HepG2 (cell line): ENCODE measurements around the gene NCOA6. TPM values are rescaled to one million over a fixed set of nuclear protein-coding genes. Genes with fewer than 3 reads are reported as not detected.

Experiments
- CHD2 ChIP-seq: IDR thresholded peaks from 2 replicates; pipeline ENCODE4 v1.6.1; 2011; ENCODE audit warnings: low read depth, low read length, improper control_type of control experiment
- HDAC6 ChIP-seq: fragments of 200-600 bp; sonication (generic); IDR thresholded peaks from 2 replicates; pipeline ENCODE4 v1.7.0; 2017; ENCODE audit warnings: mild to moderate bottlenecking, antibody characterized with exemption, low read length, low read depth
- MED13 ChIP-seq: sonication (generic); formaldehyde crosslinking; IDR thresholded peaks from 2 replicates; pipeline ENCODE4 v1.5.0; 2020; ENCODE audit warnings: missing genetic modification reagents
- PCBP2 ChIP-seq: fragments of 200-400 bp; formaldehyde crosslinking; optimal IDR thresholded peaks from 2 replicates; pipeline ENCODE3; 2018; ENCODE audit warnings: low read length, low read depth; ENCODE audit not compliant: poor library complexity, severe bottlenecking
- PITX1 ChIP-seq: sonication (generic); formaldehyde crosslinking; IDR thresholded peaks from 2 replicates; pipeline ENCODE4 v1.5.1; 2020; ENCODE audit warnings: mild to moderate bottlenecking, missing genetic modification reagents
- PPARG ChIP-seq: conservative IDR thresholded peaks from 2 replicates; pipeline ENCODE4 v1.6.1; 2016; ENCODE audit warnings: missing biosample characterization, missing genetic modification reagents
- RFXANK ChIP-seq: IDR thresholded peaks from 2 replicates; pipeline ENCODE4 v1.6.1; 2016
- SMYD3 ChIP-seq: sonication (generic); formaldehyde crosslinking; IDR thresholded peaks from 2 replicates; pipeline ENCODE4 v1.8.1; 2023; ENCODE audit warnings: mild to moderate bottlenecking, missing genetic modification reagents
- TEAD3 ChIP-seq: optimal IDR thresholded peaks from 2 replicates; pipeline ENCODE3; 2016; ENCODE audit warnings: borderline replicate concordance
- TOE1 ChIP-seq: sonication (generic); formaldehyde crosslinking; IDR thresholded peaks from 2 replicates; pipeline ENCODE4 v1.4.0; 2020; ENCODE audit warnings: mild to moderate bottlenecking, missing genetic modification reagents
- WIZ ChIP-seq: sonication (generic); formaldehyde crosslinking; IDR thresholded peaks from 2 replicates; pipeline ENCODE4 v1.5.1; 2020; ENCODE audit warnings: mild to moderate bottlenecking, missing genetic modification reagents
- ZFP36L1 ChIP-seq: sonication (generic); formaldehyde crosslinking; IDR thresholded peaks from 2 replicates; pipeline ENCODE4 v1.8.0; 2022; ENCODE audit warnings: mild to moderate bottlenecking, missing genetic modification reagents, moderate library complexity
- ZNF230 ChIP-seq: sonication (generic); formaldehyde crosslinking; IDR thresholded peaks from 2 replicates; pipeline ENCODE4 v1.4.0; 2020; ENCODE audit warnings: mild to moderate bottlenecking, missing genetic modification reagents
- ZNF280D ChIP-seq: sonication (generic); formaldehyde crosslinking; IDR thresholded peaks from 2 replicates; pipeline ENCODE4 v1.5.1; 2020; ENCODE audit warnings: mild to moderate bottlenecking, missing genetic modification reagents
- ZNF615 ChIP-seq: sonication (generic); formaldehyde crosslinking; IDR thresholded peaks from 2 replicates; pipeline ENCODE4 v1.5.0; 2020; ENCODE audit warnings: mild to moderate bottlenecking, missing genetic modification reagents, borderline replicate concordance
- ZNF816 ChIP-seq: sonication (generic); formaldehyde crosslinking; IDR thresholded peaks from 2 replicates; pipeline ENCODE4 v1.8.0; 2022; ENCODE audit warnings: missing genetic modification reagents, mild to moderate bottlenecking, borderline replicate concordance
- ZSCAN9 ChIP-seq: IDR thresholded peaks from 2 replicates; pipeline ENCODE4 v1.6.1; 2016; ENCODE audit warnings: borderline replicate concordance
- ZZZ3 ChIP-seq: sonication (generic); formaldehyde crosslinking; IDR thresholded peaks from 2 replicates; pipeline ENCODE4 v1.4.0; 2020; ENCODE audit warnings: missing genetic modification reagents, mild to moderate bottlenecking, borderline replicate concordance
- polyA plus RNA-seq, 8 experiments: library from polyadenylated mRNA; depleted of rRNA in 3 of 8; stranded (reverse) in 7 of 8; unstranded in 1 of 8; fragments of >200 nt; fragmentation: Illumina TruSeq in 4 of 8; extraction: Trizol in 4 of 8; gene quantifications; 2 replicates each; pipeline versions ENCODE4 v1.2.1 to v1.2.3, GENCODE V29; 2011 to 2016; ENCODE audit warnings: low read depth in 4 of 8, missing spikeins in 1 of 8, mixed read lengths in 1 of 8; ENCODE audit not compliant: insufficient read depth in 1 of 8
- total RNA-seq, 5 experiments: library from RNA; depleted of rRNA; stranded (reverse); fragments of >200 nt; fragmentation: Illumina TruSeq; extraction: Trizol; gene quantifications; 2 replicates each; pipeline ENCODE4 v1.2.3, GENCODE V29; 2016; ENCODE audit warnings: low read depth in 1 of 5
- TF ChIP-seq, protein P1 (sequence below): sonication (generic); formaldehyde crosslinking; conservative IDR thresholded peaks from 2 replicates; pipeline ENCODE4 v1.8.0; 2022; ENCODE audit warnings: mild to moderate bottlenecking, moderate library complexity, missing genetic modification reagents
- TF ChIP-seq, protein P2 (sequence below), 2 experiments: sonication (generic) in 1 of 2; formaldehyde crosslinking in 1 of 2; IDR thresholded peaks; 2 replicates each; pipeline versions ENCODE4 v1.4.0 to v1.6.1; 2018 to 2020; ENCODE audit warnings: missing genetic modification reagents in 2 of 2, borderline replicate concordance in 1 of 2, low read depth in 1 of 2, mild to moderate bottlenecking in 1 of 2, missing biosample characterization in 1 of 2
- TF ChIP-seq, protein P3 (sequence below): IDR thresholded peaks from 2 replicates; pipeline ENCODE4 v1.6.1; 2012; ENCODE audit warnings: low read depth, low read length, improper control_type of control experiment

Gene NCOA6
- total and polyA plus RNA-seq, 2 of the 13 experiments (the other 11 are each of a cell fraction or from before 2014, with no cell fraction given): 11.2 to 29.3 TPM

- TF ChIP-seq, protein P1, sequence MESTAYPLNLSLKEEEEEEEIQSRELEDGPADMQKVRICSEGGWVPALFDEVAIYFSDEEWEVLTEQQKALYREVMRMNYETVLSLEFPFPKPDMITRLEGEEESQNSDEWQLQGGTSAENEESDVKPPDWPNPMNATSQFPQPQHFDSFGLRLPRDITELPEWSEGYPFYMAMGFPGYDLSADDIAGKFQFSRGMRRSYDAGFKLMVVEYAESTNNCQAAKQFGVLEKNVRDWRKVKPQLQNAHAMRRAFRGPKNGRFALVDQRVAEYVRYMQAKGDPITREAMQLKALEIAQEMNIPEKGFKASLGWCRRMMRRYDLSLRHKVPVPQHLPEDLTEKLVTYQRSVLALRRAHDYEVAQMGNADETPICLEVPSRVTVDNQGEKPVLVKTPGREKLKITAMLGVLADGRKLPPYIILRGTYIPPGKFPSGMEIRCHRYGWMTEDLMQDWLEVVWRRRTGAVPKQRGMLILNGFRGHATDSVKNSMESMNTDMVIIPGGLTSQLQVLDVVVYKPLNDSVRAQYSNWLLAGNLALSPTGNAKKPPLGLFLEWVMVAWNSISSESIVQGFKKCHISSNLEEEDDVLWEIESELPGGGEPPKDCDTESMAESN (CRISPR knock-in tag): peak; percentile 93
- TF ChIP-seq HDAC6 (no peak), TEAD3 (CRISPR knock-in tag) (peak; percentile 77), PCBP2 (no peak), RFXANK (CRISPR knock-in tag) (peak; percentile 85; the same call in 1 of the 2 replicates), ZFP36L1 (CRISPR knock-in tag) (peak; percentile 79; the same call in 1 of the 2 replicates), MED13 (CRISPR knock-in tag) (peak; percentile 81; the same call in 1 of the 2 replicates), TOE1 (CRISPR knock-in tag) (peak; percentile 74; the same call in 1 of the 2 replicates), ZSCAN9 (CRISPR knock-in tag) (peak; percentile 97; the same call in 1 of the 2 replicates), ZZZ3 (CRISPR knock-in tag) (peak; percentile 83), SMYD3 (CRISPR knock-in tag) (no peak), PPARG (CRISPR knock-in tag) (peak; percentile 49; the same call in 1 of the 2 replicates), ZNF280D (peak; percentile 84; the same call in 1 of the 2 replicates), PITX1 (CRISPR knock-in tag) (0 out of 2 replicates have a peak, but pooled peaks have one; percentile 44), WIZ (CRISPR knock-in tag) (peak; percentile 94), ZNF615 (CRISPR knock-in tag) (no peak), ZNF816 (peak; percentile 97), CHD2 (peak; percentile 60; the same call in 1 of the 2 replicates), ZNF230 (CRISPR knock-in tag) (peak; percentile 93; the same call in 1 of the 2 replicates)
- TF ChIP-seq, protein P2, sequence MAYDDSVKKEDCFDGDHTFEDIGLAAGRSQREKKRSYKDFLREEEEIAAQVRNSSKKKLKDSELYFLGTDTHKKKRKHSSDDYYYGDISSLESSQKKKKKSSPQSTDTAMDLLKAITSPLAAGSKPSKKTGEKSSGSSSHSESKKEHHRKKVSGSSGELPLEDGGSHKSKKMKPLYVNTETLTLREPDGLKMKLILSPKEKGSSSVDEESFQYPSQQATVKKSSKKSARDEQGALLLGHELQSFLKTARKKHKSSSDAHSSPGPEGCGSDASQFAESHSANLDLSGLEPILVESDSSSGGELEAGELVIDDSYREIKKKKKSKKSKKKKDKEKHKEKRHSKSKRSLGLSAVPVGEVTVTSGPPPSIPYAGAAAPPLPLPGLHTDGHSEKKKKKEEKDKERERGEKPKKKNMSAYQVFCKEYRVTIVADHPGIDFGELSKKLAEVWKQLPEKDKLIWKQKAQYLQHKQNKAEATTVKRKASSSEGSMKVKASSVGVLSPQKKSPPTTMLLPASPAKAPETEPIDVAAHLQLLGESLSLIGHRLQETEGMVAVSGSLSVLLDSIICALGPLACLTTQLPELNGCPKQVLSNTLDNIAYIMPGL (CRISPR knock-in tag; IDR thresholded peaks at IDR 0.05; ENCODE audit: borderline replicate concordance in 1 of 2, low read depth in 1 of 2): peak; percentile 99 to 100
- TF ChIP-seq, protein P3, sequence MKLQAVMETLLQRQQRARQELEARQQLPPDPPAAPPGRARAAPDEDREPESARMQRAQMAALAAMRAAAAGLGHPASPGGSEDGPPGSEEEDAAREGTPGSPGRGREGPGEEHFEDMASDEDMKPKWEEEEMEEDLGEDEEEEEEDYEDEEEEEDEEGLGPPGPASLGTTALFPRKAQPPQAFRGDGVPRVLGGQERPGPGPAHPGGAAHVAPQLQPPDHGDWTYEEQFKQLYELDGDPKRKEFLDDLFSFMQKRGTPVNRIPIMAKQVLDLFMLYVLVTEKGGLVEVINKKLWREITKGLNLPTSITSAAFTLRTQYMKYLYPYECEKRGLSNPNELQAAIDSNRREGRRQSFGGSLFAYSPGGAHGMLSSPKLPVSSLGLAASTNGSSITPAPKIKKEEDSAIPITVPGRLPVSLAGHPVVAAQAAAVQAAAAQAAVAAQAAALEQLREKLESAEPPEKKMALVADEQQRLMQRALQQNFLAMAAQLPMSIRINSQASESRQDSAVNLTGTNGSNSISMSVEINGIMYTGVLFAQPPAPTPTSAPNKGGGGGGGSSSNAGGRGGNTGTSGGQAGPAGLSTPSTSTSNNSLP: no peak
Measured at GRCh38 chr20:34872622-34873224, 47.3 kb upstream of the NCOA6 start, which contains the start of gene GGT7 (continued).
